GM12873 (cell line): ENCODE data around the gene ZC3H11A.

Experiments
- TF ChIP-seq, protein P1 (sequence below): IDR thresholded peaks from 2 replicates; pipeline ENCODE4 v1.5.1; 2012; ENCODE audit warnings: low read depth, mild to moderate bottlenecking, moderate library complexity, low read length, control low read depth; ENCODE audit not compliant: insufficient read depth; ENCODE audit errors: missing control alignments

ZC3H11A gene

DNA sequence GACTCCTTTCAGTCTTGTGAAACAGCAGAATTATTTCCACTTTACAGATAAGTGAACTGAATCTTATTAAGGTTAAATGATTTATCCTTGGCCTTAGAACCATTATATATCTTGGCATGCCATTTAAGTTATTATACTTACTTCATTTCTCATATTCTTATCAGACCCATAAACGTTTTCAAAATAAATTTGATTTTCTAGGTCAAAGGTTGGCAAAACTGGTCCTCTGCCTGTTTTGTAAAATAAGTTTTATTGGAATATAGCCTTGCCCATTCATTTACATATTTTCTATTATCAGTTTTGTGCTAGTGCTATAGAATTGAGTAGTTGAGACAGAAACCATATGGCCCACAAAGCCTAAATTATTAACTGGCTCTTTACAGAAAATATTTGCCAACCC, 33.1 kb downstream of the ZC3H11A start:
- TF ChIP-seq, protein P1, sequence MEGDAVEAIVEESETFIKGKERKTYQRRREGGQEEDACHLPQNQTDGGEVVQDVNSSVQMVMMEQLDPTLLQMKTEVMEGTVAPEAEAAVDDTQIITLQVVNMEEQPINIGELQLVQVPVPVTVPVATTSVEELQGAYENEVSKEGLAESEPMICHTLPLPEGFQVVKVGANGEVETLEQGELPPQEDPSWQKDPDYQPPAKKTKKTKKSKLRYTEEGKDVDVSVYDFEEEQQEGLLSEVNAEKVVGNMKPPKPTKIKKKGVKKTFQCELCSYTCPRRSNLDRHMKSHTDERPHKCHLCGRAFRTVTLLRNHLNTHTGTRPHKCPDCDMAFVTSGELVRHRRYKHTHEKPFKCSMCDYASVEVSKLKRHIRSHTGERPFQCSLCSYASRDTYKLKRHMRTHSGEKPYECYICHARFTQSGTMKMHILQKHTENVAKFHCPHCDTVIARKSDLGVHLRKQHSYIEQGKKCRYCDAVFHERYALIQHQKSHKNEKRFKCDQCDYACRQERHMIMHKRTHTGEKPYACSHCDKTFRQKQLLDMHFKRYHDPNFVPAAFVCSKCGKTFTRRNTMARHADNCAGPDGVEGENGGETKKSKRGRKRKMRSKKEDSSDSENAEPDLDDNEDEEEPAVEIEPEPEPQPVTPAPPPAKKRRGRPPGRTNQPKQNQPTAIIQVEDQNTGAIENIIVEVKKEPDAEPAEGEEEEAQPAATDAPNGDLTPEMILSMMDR = no peak

DNA sequence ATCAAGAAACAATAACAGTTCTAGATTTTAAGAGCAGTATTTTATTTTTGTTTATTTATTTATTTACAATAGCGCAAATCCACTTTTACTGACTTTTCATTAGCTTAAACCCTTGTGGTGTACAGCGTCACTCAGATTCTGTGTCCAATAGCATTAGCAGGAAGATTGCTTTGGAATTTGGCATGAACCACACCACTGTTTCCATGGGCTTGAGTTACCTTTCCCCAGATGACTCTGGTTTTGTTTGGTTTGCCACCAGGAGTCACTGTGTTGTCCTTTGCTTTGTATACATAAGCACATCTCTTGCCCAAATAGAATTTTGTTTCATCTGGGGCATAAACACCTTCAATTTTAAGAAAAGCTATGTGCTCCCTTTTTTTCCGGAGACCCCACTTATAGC, 40.1 kb downstream of the ZC3H11A start:
- TF ChIP-seq, protein P1 = no peak

DNA sequence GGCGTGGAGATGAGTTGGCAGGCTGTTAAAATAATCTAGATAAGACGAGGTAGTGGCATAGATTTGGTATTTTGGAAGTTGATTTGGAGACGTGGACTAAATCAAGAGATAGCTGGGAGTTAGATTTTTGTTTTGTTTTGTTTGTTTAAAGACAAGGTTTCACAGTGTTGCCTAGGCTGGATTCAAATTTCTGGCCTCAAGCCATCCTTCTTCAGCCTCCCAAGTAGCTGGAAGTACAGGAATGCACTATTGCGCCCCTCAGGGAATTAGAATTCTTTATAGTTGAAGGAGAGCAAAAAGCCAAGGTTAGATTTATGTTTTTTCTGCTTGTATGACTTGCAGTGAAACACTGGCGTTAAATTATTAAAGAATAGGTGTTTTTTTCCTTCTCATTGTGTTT, 43.7 kb downstream of the ZC3H11A start:
- TF ChIP-seq, protein P1 = no peak

DNA sequence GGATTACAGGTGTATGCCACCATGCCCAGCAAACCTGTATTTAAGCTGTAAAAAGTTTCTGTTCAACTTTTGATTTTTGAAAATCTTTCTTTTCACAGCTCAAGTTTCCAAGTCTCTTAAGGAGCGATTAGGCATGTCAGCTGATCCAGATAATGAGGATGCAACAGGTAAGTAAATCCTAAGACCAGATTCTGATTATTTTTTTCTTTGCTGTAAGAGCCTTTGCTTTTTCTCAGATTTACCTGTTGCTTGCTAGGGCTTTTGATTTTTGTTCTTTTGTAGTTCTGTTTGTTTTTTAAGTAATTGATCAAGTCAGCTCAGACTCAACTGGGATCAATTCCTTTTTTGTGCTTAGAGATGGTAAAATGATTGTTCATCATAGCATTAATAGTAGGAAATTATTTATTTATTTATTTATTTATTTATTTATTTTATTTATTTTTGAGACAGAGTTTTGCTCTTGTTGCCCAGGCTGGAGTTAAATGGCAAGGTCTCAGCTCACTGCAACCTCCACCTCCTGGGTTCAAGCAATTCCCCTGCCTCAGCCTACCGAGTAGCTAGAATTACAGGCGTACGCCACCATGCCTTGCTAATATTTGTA, 44.9 kb downstream of the ZC3H11A start:
- TF ChIP-seq, protein P1 = no peak

DNA sequence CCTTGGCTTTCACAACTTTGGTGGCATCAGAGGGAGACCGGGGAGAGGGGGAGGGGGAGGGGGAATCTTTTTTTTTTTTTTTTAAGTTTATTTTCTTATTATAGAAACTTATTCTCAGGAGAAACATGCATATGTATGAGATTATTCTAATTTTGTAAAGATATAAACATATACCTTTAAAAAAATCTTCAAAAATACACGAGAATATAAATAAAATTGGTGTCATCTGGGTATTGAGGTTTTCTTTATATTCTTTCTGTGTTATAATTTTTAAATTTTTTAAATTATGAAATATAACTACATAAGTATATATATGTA, 47.1 kb downstream of the ZC3H11A start:
- TF ChIP-seq, protein P1 = no peak

DNA sequence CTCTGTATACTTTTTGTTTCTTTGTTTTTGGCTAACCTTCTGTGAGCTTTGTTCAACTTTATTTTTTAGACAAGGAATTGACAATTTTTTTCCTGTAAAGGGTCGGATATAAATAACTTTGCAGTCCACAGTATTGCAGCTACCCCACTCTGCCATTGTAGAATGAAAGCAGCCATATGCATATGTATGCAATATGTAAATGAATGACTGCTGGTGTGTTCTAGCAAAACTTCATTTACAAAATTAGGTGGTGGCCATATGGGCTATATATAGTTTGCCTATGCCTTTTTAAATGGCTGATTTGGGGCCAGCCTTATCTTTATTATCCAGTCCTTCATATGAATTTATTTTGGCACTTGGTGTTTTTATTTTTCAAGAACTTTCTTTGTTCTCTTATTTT, 48.0 kb downstream of the ZC3H11A start:
- TF ChIP-seq, protein P1 = no peak
